NCI-H2107 (cell line): Measurements from ENCODE around the gene M1AP.

Source experiments
- DNase-seq: peaks from one replicate; lab custom pipeline; 2025; lab: John Stamatoyannopoulos, UW

The M1AP gene

GRCh38 chr2:74524955-74525716, 123.0 kb downstream of the M1AP start:
- no peak for DNase-seq

- DNase-seq = no peak
These were observed 124.1 kb downstream of the M1AP start for GRCh38 chr2:74524005-74524404.

- DNase-seq = no peak
These were observed 125.6 kb downstream of the M1AP start for GRCh38 chr2:74522516-74522915.

GRCh38 chr2:74516650-74517049, 131.5 kb downstream of the M1AP start:
- no peak for DNase-seq

GRCh38 chr2:74515981-74516633, 132.0 kb downstream of the M1AP start:
- no peak for DNase-seq

DNA sequence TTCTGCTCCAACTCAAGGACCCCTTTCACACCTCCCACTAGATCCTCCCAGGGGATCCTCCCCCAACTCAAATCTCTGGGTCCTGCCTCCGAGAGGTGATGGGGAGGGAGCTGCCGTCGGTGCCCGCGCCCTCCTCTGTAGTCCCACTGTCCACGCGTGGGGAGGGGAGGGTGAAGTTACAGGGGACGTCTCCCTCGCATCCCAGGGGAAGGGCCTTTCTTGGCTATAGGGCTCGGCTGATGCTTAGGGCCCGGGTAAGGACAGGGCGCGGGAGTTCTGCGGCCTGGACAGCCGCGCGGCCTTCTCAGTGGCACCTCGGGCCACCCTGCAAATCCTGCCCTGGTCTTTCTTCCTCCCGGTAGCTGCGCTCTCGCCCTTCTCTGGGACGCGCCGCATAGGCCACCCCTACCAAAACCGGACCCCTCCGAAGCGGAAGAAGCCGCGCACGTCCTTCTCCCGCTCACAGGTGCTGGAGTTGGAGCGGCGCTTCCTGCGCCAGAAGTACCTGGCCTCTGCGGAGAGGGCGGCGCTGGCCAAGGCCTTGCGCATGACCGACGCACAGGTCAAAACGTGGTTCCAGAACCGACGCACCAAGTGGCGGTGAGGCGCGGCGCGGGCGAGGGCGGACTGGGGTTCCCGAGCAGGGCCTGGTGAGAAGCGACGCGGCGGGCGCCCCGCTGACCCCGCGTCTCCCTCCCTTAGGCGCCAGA, 132.7 kb downstream of the M1AP start:
- no peak for DNase-seq

DNA sequence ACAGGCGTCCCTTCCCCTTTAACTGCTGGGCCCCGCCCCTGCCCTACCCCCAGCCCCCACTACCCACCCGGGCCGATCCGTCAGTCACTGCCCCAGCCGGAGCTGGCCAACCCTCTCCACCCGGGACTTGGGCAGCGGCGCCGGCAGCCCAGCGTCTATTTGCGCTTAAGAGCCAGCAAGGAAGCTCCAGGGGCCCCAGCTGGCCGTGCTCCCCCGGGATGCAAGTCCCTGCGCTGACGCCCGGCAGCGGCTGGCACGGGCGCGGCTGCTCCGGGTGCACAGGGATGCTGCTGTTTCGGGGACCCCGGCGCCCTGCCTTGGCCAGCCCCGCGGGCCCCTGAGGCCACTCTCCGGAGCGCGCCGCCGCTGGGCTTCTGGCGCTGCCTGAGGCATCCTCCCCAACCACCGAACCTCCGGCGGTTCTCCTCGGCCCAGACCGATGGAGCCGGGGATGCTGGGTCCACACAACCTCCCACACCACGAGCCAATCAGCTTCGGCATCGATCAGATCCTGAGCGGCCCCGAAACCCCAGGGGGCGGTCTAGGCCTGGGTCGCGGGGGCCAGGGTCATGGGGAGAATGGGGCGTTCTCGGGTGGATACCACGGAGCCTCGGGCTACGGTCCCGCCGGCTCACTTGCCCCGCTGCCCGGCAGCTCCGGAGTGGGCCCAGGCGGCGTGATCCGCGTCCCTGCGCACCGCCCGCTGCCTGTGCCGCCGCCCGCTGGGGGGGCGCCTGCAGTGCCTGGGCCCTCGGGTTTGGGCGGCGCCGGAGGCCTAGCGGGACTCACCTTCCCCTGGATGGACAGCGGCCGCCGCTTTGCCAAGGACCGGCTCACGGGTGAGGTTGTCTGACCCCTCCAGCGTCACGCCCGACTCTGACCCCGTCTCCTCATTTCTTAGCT, 133.5 kb downstream of the M1AP start, which contains the start of gene TLX2:
Gene TLX2, plus strand, starts transcription at position 83 of the 903 bp plus-strand sequence. Its CDS starts 357 bp downstream, at position 440.
- DNase-seq = no peak

GRCh38 chr2:74513605-74514367, 134.3 kb downstream of the M1AP start:
- no peak for DNase-seq

DNA sequence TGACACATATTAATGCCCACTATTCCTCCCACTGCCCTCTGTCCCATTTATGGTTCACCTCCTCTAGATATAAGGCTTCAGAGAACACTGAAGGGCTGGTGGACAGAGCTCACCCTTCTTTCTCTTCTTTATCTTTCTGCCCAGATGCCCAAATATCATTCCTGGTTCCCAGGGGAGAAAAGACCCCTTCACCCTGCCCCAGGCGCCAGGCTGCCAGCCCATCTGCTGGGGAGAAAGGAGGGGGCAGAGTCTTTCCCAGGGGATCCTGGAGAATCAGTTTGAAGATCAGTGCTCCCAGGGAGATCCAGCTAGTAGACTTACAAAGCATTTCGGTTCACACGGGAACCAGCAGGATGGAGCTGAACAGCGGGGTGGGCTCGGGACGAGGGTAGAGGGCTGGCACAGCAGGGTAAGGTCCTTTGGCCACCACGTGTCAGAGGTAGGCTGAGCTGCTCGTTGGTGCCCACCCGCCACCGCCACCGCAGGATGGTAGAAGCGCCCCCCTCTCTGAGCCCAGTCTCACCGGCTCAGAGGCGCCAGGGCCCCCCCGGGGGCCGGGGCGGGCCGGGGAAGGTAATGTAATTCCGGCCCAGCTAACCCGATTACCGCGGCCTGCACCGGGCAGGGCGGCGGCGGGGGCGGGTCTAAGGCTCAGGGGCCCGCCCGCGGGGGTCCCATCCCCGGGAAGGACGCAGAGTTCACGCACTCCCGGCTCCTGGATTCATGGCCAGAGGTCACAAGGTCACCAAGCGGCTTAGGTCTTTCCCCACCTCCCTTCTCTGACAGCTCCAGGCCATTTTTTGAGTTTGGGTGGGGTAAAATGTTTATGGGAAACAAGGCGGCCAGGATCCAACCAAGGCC, 135.2 kb downstream of the M1AP start:
- DNase-seq = no peak

DNA sequence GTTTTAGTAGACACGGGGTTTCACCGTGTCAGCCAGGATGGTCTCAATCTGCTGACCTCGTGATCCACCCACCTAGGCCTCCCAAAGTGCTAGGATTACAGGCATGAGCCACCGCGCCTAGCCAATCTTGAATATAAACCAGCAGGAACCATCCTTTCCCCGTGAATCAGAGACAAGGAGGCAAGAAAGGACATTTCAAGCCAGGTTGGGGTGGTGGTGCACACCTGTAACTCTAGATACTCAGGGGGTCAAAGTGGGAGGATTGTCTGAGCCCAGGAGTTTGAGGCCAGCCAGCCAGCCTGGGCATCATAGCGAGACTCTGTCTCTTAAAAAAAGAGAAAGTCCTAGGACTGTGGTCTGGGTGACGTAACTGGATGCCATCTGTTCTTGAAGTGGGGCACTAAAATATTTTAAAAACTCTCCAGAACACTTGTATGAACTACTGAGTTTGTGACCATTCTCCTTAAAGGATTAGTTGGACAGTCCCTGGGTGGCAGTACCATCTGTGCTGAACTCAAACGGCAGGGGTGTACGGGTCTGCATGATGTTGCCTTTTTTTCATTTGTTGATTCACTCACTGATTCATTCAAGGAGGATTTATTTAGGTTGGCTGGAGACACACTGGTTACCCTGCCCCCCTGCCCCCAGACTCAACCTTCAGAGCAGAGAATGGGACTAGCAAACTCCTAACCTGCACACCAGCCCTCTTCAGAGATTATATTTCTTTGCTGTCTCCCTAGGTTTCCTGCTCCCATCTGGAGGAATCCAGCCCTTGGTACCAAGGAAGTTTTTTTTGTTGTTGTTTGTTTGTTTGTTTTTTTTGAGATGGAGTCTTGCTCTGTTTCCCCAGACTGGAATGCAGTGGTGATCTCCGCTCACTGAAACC, 136.8 kb downstream of the M1AP start:
- no peak for DNase-seq

DNA sequence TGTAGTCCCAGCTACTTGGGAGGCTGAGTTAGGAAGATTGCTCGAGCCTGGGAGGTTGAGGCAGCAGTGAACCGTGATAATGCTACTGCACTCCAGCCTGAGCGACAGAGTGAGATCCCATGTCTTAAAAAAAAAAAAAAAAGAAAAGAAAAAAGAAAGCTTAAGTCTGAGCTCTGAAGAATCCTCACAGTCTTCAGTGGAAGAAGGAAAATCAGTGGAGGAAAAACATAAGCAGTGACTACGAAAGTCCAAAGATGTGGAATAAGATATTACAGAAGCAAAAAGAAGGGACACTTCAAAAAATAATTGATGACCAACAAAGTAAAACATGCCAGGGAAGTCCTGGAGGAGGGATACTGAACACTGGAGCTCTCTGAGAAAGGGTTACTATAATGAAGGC, 137.9 kb downstream of the M1AP start:
- DNase-seq = no peak

DNA sequence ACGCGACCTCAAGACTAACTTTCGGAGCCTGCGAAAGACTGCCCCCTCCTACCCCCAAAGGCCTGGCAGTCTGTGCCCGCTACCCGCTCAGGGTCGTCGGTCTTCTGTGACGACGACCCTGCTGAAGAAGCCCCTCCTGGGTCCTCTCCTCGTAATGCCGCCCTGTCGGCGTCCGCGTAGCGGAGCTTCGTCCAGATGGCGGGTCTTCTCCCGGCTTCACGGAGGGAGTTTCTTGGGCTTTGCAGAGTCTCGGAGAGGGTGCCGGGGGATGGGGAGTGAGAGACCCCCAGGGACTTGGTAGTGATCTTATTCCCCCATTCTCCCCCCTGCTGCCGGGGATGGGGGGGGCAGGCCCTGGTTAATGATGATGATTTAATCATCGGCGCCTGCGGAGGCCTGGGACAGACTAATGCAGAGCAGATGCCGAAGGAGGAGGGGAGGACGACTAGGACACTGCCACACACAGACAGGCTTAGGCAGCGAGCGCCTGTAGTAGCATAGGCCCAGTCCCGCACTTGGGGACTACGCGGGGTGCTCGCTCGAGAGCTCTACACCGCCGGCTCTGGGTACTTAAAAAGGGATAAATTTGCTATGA, 140.1 kb downstream of the M1AP start:
- no peak for DNase-seq
